Measurements from ENCODE around the gene RC3H1. TPM values are rescaled to one million over a fixed set of nuclear protein-coding genes. Genes with fewer than 3 reads are reported as not detected.

The RC3H1 gene
- total RNA-seq, 1 donor: 31.8 TPM

GRCh38 chr1:174036204-174036603 lies 14.0 kb upstream of the RC3H1 start:
- H3K9me3 ChIP-seq (ENCODE audit: low read depth, low read length): no peaks in the 10 kb centered on the region
- H3K36me3 ChIP-seq (ENCODE audit: insufficient read depth, low read length): no peaks in the 10 kb centered on the region
- no peak for TF ChIP-seq CTCF (IDR thresholded peaks at IDR 0.05; ENCODE audit: extremely low read depth, low read depth, low read length)
- H3K4me2 ChIP-seq (ENCODE audit: insufficient read depth, low read length): no peak overlapping the region
- no peak overlapping the region for H3K4me3 ChIP-seq (ENCODE audit: insufficient read depth, low read length)
- H3K4me1 ChIP-seq (ENCODE audit: insufficient read depth, low read length): peaks cover 11% of the 10 kb centered on the region
- no peak for DNase-seq (ENCODE audit: insufficient read length, low spot score, missing footprints)
- no peak overlapping the region for H3K27ac ChIP-seq (ENCODE audit: low read depth, low read length)
- no peak overlapping the region for H2AFZ ChIP-seq (ENCODE audit: low read length)
- H3K27me3 ChIP-seq (ENCODE audit: insufficient read depth, low read length): no peaks in the 10 kb centered on the region
- no peaks in the 10 kb centered on the region for H4K20me1 ChIP-seq (ENCODE audit: insufficient read depth, low read length)
- no peaks in the 10 kb centered on the region for H3K79me2 ChIP-seq (ENCODE audit: insufficient read depth, low read length)

GRCh38 chr1:174032671-174033222 lies 10.6 kb upstream of the RC3H1 start:
- Histone ChIP-seq H3K36me3 (ENCODE audit: insufficient read depth, low read length) (no peaks in the 10 kb centered on the region), H3K4me3 (ENCODE audit: insufficient read depth, low read length) (no peak overlapping the region), H3K9me3 (ENCODE audit: low read depth, low read length) (no peaks in the 10 kb centered on the region), H3K4me2 (ENCODE audit: insufficient read depth, low read length) (no peak overlapping the region), H3K79me2 (ENCODE audit: insufficient read depth, low read length) (no peaks in the 10 kb centered on the region), H4K20me1 (ENCODE audit: insufficient read depth, low read length) (no peaks in the 10 kb centered on the region), H2AFZ (ENCODE audit: low read length) (no peak overlapping the region), H3K4me1 (ENCODE audit: insufficient read depth, low read length) (no peaks in the 10 kb centered on the region), H3K27ac (ENCODE audit: low read depth, low read length) (no peak overlapping the region), H3K27me3 (ENCODE audit: insufficient read depth, low read length) (no peaks in the 10 kb centered on the region)
- DNase-seq (ENCODE audit: insufficient read length, low spot score, missing footprints): no peak
- no peak for TF ChIP-seq CTCF (IDR thresholded peaks at IDR 0.05; ENCODE audit: extremely low read depth, low read depth, low read length)

- Histone ChIP-seq H3K79me2 (ENCODE audit: insufficient read depth, low read length) (no peaks in the 10 kb centered on the region), H3K4me2 (ENCODE audit: insufficient read depth, low read length) (no peak overlapping the region), H2AFZ (ENCODE audit: low read length) (no peak overlapping the region), H4K20me1 (ENCODE audit: insufficient read depth, low read length) (no peaks in the 10 kb centered on the region), H3K9me3 (ENCODE audit: low read depth, low read length) (no peaks in the 10 kb centered on the region), H3K4me1 (ENCODE audit: insufficient read depth, low read length) (no peaks in the 10 kb centered on the region), H3K4me3 (ENCODE audit: insufficient read depth, low read length) (no peak overlapping the region), H3K36me3 (ENCODE audit: insufficient read depth, low read length) (no peaks in the 10 kb centered on the region), H3K27me3 (ENCODE audit: insufficient read depth, low read length) (no peaks in the 10 kb centered on the region), H3K27ac (ENCODE audit: low read depth, low read length) (no peak overlapping the region)
- DNase-seq (ENCODE audit: insufficient read length, low spot score, missing footprints): no peak
- TF ChIP-seq CTCF (IDR thresholded peaks at IDR 0.05; ENCODE audit: extremely low read depth, low read depth, low read length): no peak
Measured at GRCh38 chr1:174031099-174031498, 8.9 kb upstream of the RC3H1 start.

- Histone ChIP-seq H4K20me1 (ENCODE audit: insufficient read depth, low read length) (no peaks in the 10 kb centered on the region), H3K4me1 (ENCODE audit: insufficient read depth, low read length) (no peaks in the 10 kb centered on the region), H3K4me3 (ENCODE audit: insufficient read depth, low read length) (no peak overlapping the region), H2AFZ (ENCODE audit: low read length) (peak overlapping the region; percentile 27), H3K79me2 (ENCODE audit: insufficient read depth, low read length) (no peaks in the 10 kb centered on the region), H3K36me3 (ENCODE audit: insufficient read depth, low read length) (no peaks in the 10 kb centered on the region), H3K4me2 (ENCODE audit: insufficient read depth, low read length) (no peak overlapping the region), H3K27me3 (ENCODE audit: insufficient read depth, low read length) (no peaks in the 10 kb centered on the region), H3K9me3 (ENCODE audit: low read depth, low read length) (no peaks in the 10 kb centered on the region), H3K27ac (ENCODE audit: low read depth, low read length) (no peak overlapping the region)
- no peak for TF ChIP-seq CTCF (IDR thresholded peaks at IDR 0.05; ENCODE audit: extremely low read depth, low read depth, low read length)
- DNase-seq (ENCODE audit: insufficient read length, low spot score, missing footprints): no peak
Measured at GRCh38 chr1:174028495-174028894, 6.3 kb upstream of the RC3H1 start.

Data from osteoblast (primary cell).